ENCODE measurements around the gene RNF8.
"Not testable (repeated sequence)": the region's sequence is repeated elsewhere in the genome, so short reads cannot be mapped to it uniquely, and the experiment has no call there.

Gene RNF8

GRCh38 chr6:37389857-37390256 is 36.1 kb downstream of the RNF8 start:
- TF ChIP-seq SUZ12 (IDR thresholded peaks at IDR 0.05; ENCODE audit: extremely low read depth, insufficient read depth, insufficient read length), result no peak
- no peak for TF ChIP-seq ZNF274 (IDR thresholded peaks at IDR 0.05; ENCODE audit: low read depth, low read length)
- no peak for TF ChIP-seq YY1 (IDR thresholded peaks at IDR 0.05; ENCODE audit: insufficient read depth, insufficient read length)
- Histone ChIP-seq H3K27me3 (ENCODE audit: insufficient read depth, insufficient read length) (no peaks in the 10 kb centered on the region), H3K9ac (ENCODE audit: insufficient read length, low read depth) (no peak overlapping the region), H3K9me3 (ENCODE audit: insufficient read depth, low read length) (no peaks in the 10 kb centered on the region), H3K4me1 (ENCODE audit: insufficient read depth, insufficient read length) (no peaks in the 10 kb centered on the region), H3K4me3 (ENCODE audit: insufficient read length, low read depth) (no peak overlapping the region), H3K36me3 (ENCODE audit: insufficient read depth, insufficient read length, low read length) (peaks cover 47% of the 10 kb centered on the region)
- no peak for DNase-seq (ENCODE audit: low read depth, low spot score)

- Histone ChIP-seq H3K4me3 (ENCODE audit: insufficient read length, low read depth) (no peak overlapping the region), H3K27me3 (ENCODE audit: insufficient read depth, insufficient read length) (no peaks in the 10 kb centered on the region), H3K4me1 (ENCODE audit: insufficient read depth, insufficient read length) (no peaks in the 10 kb centered on the region), H3K9me3 (ENCODE audit: insufficient read depth, low read length) (no peaks in the 10 kb centered on the region), H3K36me3 (ENCODE audit: insufficient read depth, insufficient read length, low read length) (peaks cover 43% of the 10 kb centered on the region), H3K9ac (ENCODE audit: insufficient read length, low read depth) (no peak overlapping the region)
- DNase-seq (ENCODE audit: low read depth, low spot score), result no peak
- TF ChIP-seq ZNF274 (IDR thresholded peaks at IDR 0.05; ENCODE audit: low read depth, low read length) (no peak), YY1 (IDR thresholded peaks at IDR 0.05; ENCODE audit: insufficient read depth, insufficient read length) (no peak), SUZ12 (IDR thresholded peaks at IDR 0.05; ENCODE audit: extremely low read depth, insufficient read depth, insufficient read length) (no peak)
Measured at GRCh38 chr6:37391120-37391519, 37.3 kb downstream of the RNF8 start.

- H3K36me3 ChIP-seq (ENCODE audit: insufficient read depth, insufficient read length, low read length), result peaks cover 37% of the 10 kb centered on the region
- TF ChIP-seq SUZ12 (IDR thresholded peaks at IDR 0.05; ENCODE audit: extremely low read depth, insufficient read depth, insufficient read length), result no peak
- DNase-seq (ENCODE audit: low read depth, low spot score), result no peak
- no peaks in the 10 kb centered on the region for H3K27me3 ChIP-seq (ENCODE audit: insufficient read depth, insufficient read length)
- no peak overlapping the region for H3K9ac ChIP-seq (ENCODE audit: insufficient read length, low read depth)
- H3K4me3 ChIP-seq (ENCODE audit: insufficient read length, low read depth), result no peak overlapping the region
- no peaks in the 10 kb centered on the region for H3K9me3 ChIP-seq (ENCODE audit: insufficient read depth, low read length)
- no peaks in the 10 kb centered on the region for H3K4me1 ChIP-seq (ENCODE audit: insufficient read depth, insufficient read length)
Measured at GRCh38 chr6:37392821-37393220, 39.0 kb downstream of the RNF8 start.

GRCh38 chr6:37393381-37393929 is 39.7 kb downstream of the RNF8 start:
- Histone ChIP-seq H3K27me3 (ENCODE audit: insufficient read depth, insufficient read length) (no peaks in the 10 kb centered on the region), H3K4me1 (ENCODE audit: insufficient read depth, insufficient read length) (no peaks in the 10 kb centered on the region), H3K4me3 (ENCODE audit: insufficient read length, low read depth) (no peak overlapping the region), H3K9me3 (ENCODE audit: insufficient read depth, low read length) (no peaks in the 10 kb centered on the region), H3K9ac (ENCODE audit: insufficient read length, low read depth) (no peak overlapping the region), H3K36me3 (ENCODE audit: insufficient read depth, insufficient read length, low read length) (peaks cover 30% of the 10 kb centered on the region)
- DNase-seq (ENCODE audit: low read depth, low spot score), result no peak
- TF ChIP-seq ZNF274 (IDR thresholded peaks at IDR 0.05; ENCODE audit: low read depth, low read length) (no peak), SUZ12 (IDR thresholded peaks at IDR 0.05; ENCODE audit: extremely low read depth, insufficient read depth, insufficient read length) (no peak), YY1 (IDR thresholded peaks at IDR 0.05; ENCODE audit: insufficient read depth, insufficient read length) (no peak)

DNA sequence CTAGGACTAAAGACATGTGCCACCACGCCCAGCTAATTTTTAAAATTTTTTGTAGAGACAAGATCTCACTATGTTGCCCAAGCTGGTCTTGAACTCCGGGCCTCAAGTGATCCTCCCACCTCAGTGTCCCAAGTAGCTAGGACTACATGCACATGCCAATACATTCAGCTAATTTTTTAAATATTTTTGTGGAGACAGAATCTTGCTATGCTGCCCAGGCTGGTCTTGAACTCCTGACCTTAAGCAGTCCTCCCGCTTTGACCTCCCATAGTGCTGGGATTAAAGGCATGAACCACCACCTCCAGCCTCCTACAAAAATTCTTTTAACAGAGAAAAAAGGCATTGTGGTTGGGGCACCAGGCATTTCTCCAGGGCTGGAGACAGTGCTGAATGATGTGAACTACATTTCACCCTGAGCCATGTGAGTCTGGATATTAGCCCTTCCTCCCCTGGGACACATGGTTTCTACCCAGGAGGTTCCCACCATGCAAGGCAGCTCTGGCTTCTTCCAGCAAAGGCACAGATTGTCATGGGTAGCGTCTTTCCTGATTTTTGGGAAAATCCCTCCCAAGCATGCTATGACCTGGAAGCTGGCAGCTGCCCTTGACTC is 42.9 kb downstream of the RNF8 start:
- no peak for TF ChIP-seq ZNF274 (IDR thresholded peaks at IDR 0.05; ENCODE audit: low read depth, low read length)
- no peak for TF ChIP-seq SUZ12 (IDR thresholded peaks at IDR 0.05; ENCODE audit: extremely low read depth, insufficient read depth, insufficient read length)
- TF ChIP-seq YY1 (IDR thresholded peaks at IDR 0.05; ENCODE audit: insufficient read depth, insufficient read length), result no peak
- no peak for DNase-seq (ENCODE audit: low read depth, low spot score)
- no peak overlapping the region for H3K9ac ChIP-seq (ENCODE audit: insufficient read length, low read depth)
- no peaks in the 10 kb centered on the region for H3K4me1 ChIP-seq (ENCODE audit: insufficient read depth, insufficient read length)
- H3K36me3 ChIP-seq (ENCODE audit: insufficient read depth, insufficient read length, low read length), result peaks cover 16% of the 10 kb centered on the region
- H3K9me3 ChIP-seq (ENCODE audit: insufficient read depth, low read length), result no peaks in the 10 kb centered on the region
- no peaks in the 10 kb centered on the region for H3K27me3 ChIP-seq (ENCODE audit: insufficient read depth, insufficient read length)
- H3K4me3 ChIP-seq (ENCODE audit: insufficient read length, low read depth), result no peak overlapping the region

- no peak overlapping the region for H3K4me3 ChIP-seq (ENCODE audit: insufficient read length, low read depth)
- H3K9ac ChIP-seq (ENCODE audit: insufficient read length, low read depth), result no peak overlapping the region
- no peaks in the 10 kb centered on the region for H3K27me3 ChIP-seq (ENCODE audit: insufficient read depth, insufficient read length)
- TF ChIP-seq YY1 (IDR thresholded peaks at IDR 0.05; ENCODE audit: insufficient read depth, insufficient read length), result no peak
- TF ChIP-seq ZNF274 (IDR thresholded peaks at IDR 0.05; ENCODE audit: low read depth, low read length), result no peak
- no peak for TF ChIP-seq SUZ12 (IDR thresholded peaks at IDR 0.05; ENCODE audit: extremely low read depth, insufficient read depth, insufficient read length)
- no peaks in the 10 kb centered on the region for H3K4me1 ChIP-seq (ENCODE audit: insufficient read depth, insufficient read length)
- no peaks in the 10 kb centered on the region for H3K36me3 ChIP-seq (ENCODE audit: insufficient read depth, insufficient read length, low read length)
- no peak for DNase-seq (ENCODE audit: low read depth, low spot score)
- no peaks in the 10 kb centered on the region for H3K9me3 ChIP-seq (ENCODE audit: insufficient read depth, low read length)
Measured at GRCh38 chr6:37399131-37399530, 45.3 kb downstream of the RNF8 start.

- no peak for DNase-seq (ENCODE audit: low read depth, low spot score)
- H3K9ac ChIP-seq (ENCODE audit: insufficient read length, low read depth), result no peak overlapping the region
- no peaks in the 10 kb centered on the region for H3K27me3 ChIP-seq (ENCODE audit: insufficient read depth, insufficient read length)
- H3K4me1 ChIP-seq (ENCODE audit: insufficient read depth, insufficient read length), result no peaks in the 10 kb centered on the region
- no peaks in the 10 kb centered on the region for H3K36me3 ChIP-seq (ENCODE audit: insufficient read depth, insufficient read length, low read length)
- no peak for TF ChIP-seq SUZ12 (IDR thresholded peaks at IDR 0.05; ENCODE audit: extremely low read depth, insufficient read depth, insufficient read length)
- TF ChIP-seq ZNF274 (IDR thresholded peaks at IDR 0.05; ENCODE audit: low read depth, low read length), result no peak
- no peak for TF ChIP-seq YY1 (IDR thresholded peaks at IDR 0.05; ENCODE audit: insufficient read depth, insufficient read length)
- no peak overlapping the region for H3K4me3 ChIP-seq (ENCODE audit: insufficient read length, low read depth)
- H3K9me3 ChIP-seq (ENCODE audit: insufficient read depth, low read length), result no peaks in the 10 kb centered on the region
Measured at GRCh38 chr6:37399795-37400490, 46.2 kb downstream of the RNF8 start.

GRCh38 chr6:37401658-37402057 is 47.9 kb downstream of the RNF8 start:
- H3K4me3 ChIP-seq (ENCODE audit: insufficient read length, low read depth); H3K9ac ChIP-seq (ENCODE audit: insufficient read length, low read depth); H3K4me1 ChIP-seq (ENCODE audit: insufficient read depth, insufficient read length); H3K9me3 ChIP-seq (ENCODE audit: insufficient read depth, low read length); DNase-seq (ENCODE audit: low read depth, low spot score); H3K27me3 ChIP-seq (ENCODE audit: insufficient read depth, insufficient read length); H3K36me3 ChIP-seq (ENCODE audit: insufficient read depth, insufficient read length, low read length): not testable (repeated sequence)
